GM21576 (cell line): ENCODE results near the gene AHI1.
"Not testable (repeated sequence)": the region's sequence is repeated elsewhere in the genome, so short reads cannot be mapped to it uniquely, and the experiment has no call there.

Experiments
- ATAC-seq: cut with Tn5 transposase; IDR thresholded peaks from one replicate; pipeline ENCODE4 v1.9.1; 2021; ENCODE audit warnings: mild to moderate bottlenecking, moderate library complexity; ENCODE audit not compliant: unreplicated experiment

The AHI1 gene

GRCh38 chr6:135506270-135506997 lies 8.9 kb upstream of the AHI1 start:
- ATAC-seq: peak; percentile 86

GRCh38 chr6:135505648-135506047 lies 8.1 kb upstream of the AHI1 start:
- ATAC-seq: no peak

DNA sequence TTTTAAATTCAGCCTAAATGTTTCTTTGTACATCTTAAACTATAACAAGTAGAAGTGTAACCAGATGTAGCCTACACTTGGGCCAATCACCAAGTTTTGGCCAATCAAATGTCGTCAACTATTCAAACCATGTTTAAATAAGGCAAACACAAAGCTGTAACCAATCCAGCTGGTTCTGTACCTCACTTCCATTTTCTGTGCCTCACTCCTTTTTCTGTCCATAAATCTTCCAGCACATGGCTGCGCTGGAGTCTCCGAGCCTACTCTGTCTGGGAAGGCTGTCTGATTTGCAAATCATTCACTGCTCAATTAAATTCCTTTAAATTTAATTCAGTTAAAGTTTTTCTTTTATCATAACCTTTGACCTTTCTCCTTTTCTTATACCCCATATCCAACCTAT lies 7.7 kb upstream of the AHI1 start:
- no peak for ATAC-seq

DNA sequence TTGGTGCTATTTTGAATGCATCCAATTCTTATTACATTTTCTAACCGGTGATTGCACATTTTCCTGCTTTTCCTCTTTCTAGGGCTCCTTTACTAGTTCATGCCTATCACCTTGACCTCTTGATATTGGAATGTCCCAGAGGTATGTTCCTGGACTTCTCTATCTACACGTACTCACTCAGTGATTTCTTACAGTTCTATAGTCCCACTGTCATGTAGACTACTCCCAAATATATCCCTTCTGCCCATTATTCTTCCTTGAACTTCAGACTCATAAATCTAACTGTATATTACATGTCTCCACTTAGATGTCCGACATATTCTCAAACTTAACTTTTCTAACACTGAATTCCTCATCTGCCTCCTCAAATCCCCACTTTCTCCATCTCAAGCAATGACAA lies 7.2 kb upstream of the AHI1 start:
- no peak for ATAC-seq

DNA sequence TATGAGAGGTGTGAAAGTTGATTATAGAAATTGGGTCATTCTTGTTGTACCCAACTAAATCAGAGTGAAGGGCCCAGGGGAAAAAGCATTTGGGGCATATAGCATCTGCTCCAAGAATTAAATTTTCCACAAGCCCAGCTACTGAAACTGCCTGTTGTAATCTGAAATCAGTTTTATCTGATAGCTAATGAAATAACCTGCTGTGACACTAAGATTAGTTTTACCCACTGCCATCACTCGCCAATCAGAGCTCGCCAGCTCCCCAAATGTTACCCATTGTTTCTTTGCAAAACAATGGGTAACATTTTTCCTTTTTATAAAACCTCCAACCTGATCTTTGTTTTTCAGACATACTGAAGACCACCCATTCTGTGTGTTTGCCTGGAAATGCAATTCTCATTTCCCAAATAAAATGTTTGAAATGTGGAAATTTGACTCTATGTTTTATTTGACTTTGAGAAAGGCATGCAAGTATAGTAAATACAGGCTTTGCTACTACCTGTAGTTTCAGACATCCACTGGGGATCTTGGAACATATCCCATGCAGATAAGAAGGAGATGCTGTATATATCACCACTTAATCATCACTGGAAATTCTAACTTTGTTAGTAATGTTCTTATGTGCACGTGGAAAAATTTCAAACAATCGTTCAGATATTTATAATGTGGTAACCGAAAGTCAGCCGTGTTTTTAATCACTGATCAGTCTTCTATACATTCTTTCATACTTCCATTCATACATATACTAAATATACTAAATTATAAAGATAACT lies 6.3 kb upstream of the AHI1 start:
- ATAC-seq: no peak

GRCh38 chr6:135499441-135500340 lies 2.2 kb upstream of the AHI1 start:
- ATAC-seq: no peak

DNA sequence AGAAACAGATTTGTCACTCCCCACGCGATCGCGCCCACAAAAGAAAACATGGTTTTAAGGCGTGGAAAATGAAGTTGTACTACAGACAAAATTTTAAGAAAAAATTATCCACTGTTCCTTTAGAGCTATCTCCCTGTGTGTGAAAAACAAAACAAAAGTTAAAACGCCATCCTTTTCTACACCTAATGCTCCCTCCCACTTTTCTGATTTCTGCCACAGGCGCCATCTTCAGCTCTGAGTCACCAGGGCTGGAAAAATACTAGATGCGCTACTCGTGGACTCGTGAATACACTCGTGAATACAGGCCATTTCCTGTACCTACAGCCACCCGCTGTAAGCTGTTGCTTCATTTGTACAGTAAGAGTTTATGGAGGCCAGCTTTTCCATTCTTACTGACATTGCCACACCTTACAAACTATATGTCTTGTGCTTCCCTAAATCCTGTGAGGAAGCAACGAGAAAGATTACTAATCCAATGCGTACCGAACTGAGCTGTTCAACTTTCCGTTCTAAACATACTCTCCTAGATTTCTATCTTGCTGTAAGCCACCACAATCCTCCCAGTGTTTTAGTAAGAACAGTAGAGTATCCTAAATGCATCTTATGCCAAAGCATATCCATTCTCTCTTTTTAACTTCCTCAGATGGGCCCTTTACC lies 773 bp upstream of the AHI1 start:
- ATAC-seq: peak; percentile 31

GRCh38 chr6:135496800-135497411 lies 634 bp downstream of the AHI1 start:
- ATAC-seq: no peak

DNA sequence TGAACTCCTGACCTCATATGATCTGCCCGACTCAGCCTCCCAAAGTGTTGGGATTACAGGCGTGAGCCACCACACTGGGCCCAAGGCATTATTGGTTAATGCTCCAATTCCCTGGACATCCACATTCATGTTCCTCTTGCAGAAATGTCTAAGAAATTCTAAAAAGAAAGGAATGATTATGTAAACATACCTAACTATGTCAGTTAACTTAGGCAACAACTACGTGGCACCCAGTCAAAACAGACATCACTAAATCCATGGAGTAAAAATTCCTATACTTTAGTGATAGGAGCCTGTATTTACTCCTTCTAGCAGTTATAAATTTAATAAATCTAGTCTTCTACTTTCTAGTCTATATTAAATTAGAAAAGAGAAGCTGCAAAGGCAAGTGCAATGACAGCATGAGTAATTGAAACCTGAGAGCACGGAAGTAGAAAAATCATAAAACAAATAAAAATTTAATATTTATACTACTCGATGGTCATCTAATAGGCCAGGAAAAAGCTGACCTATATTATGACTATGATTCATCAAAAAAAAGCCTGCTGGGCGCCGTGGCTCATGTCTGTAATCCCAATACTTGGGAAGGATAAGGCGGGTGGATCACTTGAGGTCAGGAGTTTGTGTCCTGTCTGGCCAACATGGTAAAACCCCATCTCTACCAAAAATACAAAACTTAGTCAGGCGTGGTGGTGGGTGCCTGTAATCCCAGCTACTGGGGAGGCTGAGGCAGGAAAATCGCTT lies 4.2 kb downstream of the AHI1 start:
- ATAC-seq: no peak

DNA sequence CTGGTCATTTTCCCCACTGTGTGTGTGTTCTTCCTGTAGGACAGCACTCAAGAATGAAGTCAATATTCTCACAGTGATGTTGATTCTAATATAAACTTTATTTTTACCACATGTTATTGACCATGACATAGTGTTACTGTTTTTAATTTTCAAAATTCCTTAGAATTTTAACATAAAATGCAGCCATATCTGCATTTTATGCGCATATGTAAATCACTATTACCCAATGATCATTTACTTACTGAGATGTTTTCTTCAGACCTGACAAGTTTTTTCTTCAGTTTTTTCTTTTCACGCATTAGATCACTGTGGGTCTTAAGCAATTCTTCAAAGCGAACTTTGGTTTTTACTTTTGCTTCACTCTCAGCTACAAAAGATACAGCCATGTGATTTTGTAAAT lies 7.2 kb downstream of the AHI1 start:
- no peak for ATAC-seq

DNA sequence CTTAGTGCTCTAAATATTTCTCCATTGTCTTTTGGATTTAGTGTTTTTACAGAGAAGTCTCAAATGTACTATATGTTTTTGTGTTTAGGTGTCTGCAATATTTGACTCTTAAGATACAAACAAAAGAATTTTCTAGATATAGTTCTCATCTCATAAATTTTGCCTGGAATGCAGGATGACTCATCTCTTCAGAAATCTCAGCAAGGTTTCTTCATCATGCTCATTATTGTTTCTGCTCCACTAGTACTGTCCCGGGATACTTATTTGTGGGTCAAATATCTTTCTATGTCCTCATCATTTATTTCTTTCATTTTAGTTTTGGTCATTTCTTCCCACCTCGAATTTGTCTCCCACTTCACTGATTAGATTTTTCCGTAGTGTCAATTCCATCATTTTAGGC lies 9.5 kb downstream of the AHI1 start:
- no peak for ATAC-seq

GRCh38 chr6:135483903-135484302 lies 13.6 kb downstream of the AHI1 start:
- ATAC-seq: not testable (repeated sequence)

DNA sequence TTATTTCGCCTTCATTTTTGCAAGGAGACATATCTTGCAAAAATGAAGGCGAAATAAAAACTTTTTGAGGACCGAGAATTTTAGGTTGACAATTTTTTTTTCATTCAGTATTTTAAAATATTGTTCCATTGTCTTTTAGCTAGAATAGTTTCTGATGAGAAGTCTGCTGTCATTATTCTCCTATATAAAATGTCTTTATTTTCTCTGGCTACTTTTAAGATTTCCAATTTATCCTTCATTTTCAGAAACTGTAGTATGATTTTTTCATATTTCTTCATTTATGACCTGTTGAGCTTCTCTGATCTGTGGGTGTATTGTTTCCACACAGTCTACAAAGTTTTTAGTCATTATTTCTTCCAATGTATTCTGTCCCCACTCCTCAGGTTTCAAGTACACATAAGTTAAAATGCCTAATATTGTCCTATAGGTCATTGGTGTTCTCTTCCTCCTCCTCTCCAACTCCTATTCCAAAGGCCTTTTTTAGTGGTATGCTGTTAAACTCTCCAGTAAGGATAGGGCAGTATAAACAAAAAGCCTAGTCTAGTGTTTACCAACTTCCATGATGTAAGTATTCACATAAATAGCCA lies 15.7 kb downstream of the AHI1 start:
- no peak for ATAC-seq

DNA sequence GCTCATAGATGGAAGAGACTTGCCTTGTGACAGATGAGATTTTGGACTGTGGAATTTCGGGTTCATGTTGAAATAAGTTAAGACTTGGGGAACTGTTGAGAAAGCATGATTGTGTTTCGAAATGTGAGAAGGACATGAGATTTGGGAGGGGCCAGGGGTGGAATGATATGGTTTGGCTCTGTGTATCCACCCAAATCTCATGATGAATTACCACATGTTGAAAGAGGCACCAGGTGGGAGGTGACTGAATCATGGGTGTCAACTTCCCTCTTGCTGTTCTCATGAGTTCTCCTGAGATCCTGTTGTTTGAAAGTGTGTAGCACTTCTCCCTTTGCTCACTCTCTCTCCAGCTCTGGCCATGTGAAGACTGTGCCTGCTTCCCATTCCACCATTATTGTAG lies 17.9 kb downstream of the AHI1 start:
- no peak for ATAC-seq

DNA sequence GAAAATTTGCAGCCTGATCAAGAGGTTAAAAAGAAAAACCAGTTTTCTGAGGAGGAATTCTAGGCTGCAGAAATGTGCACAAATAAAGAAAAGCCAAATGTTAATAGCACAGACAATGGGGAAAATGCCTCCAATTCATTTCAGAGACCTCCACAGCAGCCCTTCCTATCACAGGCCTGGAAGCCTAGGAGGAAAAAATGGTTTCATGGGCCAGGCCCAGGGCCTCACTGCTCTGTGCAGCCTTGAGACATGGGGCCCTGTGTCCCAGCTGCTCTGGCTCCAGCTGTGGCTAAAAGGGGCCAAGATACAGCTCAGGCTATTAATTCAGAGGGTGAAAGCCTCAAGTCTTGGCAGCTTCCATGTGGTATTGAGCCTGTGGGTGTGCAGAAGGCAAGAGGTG lies 18.9 kb downstream of the AHI1 start:
- no peak for ATAC-seq

DNA sequence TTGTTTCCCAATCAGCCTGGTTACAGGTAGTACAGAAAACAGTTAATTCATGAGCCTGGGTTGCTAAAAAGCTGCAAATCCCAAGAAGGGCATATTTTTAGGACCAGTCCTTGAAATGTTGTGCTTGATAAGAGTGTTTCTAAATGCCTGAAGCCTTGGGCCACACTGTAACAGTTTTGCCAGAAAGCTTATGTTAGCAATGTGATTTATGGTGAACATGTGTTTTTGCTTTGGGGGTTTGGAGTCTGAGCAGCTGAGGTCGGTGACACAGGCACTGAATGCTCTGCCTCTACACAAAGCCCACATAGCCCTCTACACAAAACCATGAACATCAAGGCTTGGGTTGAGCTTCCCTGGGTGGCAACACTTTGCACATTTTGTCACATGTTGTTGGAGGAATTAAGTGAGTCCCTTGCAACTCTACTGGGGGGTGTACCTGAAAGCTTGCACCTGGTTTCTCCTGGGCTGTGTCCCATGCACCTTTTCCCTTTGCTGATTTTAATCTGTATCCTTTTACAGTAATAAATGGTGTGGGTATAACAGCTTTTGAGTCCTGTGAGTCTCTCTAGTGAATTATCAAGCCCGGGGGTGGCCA lies 22.2 kb downstream of the AHI1 start:
- ATAC-seq: no peak

GRCh38 chr6:135474362-135474761 lies 23.2 kb downstream of the AHI1 start:
- ATAC-seq: no peak

- no peak for ATAC-seq
Measured at GRCh38 chr6:135465903-135466302, 31.6 kb downstream of the AHI1 start.

- peak; percentile 70 for ATAC-seq
Measured at GRCh38 chr6:135465307-135465706, 32.2 kb downstream of the AHI1 start.
